AG09319 (cell line): ENCODE data around the gene PPP1R12B.
"Not testable (repeated sequence)": the region's sequence is repeated elsewhere in the genome, so short reads cannot be mapped to it uniquely, and the experiment has no call there.

ENCODE experiments used
- DNase-seq: peaks from one replicate; pipeline ENCODE4 v3.0.0-alpha.2; 2010; ENCODE audit warnings: low read depth; ENCODE audit errors: extremely low read depth
- TF ChIP-seq, protein P1 (sequence below): IDR thresholded peaks from 2 replicates; pipeline ENCODE4 v1.5.1; 2011; ENCODE audit warnings: low read depth, mild to moderate bottlenecking, inconsistent platforms, low read length, moderate library complexity

The PPP1R12B gene

DNA sequence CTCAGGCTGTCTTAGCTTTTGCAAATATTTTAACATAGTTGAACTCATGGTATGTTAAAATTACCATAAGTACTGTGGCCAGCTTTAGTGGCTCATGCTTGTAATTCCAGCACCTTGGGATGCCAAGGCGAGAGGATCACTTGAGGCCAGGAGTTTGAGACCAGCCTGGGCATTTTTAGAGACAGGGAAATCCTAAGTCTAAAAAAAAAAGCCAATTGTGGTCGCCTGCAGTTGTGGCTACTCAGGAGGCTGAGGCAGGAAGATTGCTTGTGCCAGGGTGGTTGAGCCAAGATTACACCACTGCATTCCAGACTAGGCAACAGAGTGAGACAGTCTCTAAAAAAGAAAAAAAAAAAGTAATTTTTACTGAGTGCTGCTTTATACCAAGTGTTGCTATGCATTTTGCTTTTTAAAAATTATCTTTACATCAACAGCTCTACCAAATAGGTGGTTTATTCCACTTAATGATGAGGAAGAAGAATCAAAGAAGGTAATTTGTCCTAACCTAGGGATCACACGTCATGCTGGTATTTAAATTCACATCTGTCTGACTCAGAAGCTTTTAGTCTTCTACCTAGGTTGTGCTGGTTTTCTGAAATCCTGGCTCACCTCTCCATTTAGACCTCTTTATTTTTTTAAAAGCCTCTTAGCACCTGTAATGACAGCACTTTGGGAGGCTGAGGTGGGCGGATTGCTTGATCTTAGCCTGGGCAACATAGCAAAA, 16.8 kb downstream of the PPP1R12B start:
- TF ChIP-seq, protein P1, sequence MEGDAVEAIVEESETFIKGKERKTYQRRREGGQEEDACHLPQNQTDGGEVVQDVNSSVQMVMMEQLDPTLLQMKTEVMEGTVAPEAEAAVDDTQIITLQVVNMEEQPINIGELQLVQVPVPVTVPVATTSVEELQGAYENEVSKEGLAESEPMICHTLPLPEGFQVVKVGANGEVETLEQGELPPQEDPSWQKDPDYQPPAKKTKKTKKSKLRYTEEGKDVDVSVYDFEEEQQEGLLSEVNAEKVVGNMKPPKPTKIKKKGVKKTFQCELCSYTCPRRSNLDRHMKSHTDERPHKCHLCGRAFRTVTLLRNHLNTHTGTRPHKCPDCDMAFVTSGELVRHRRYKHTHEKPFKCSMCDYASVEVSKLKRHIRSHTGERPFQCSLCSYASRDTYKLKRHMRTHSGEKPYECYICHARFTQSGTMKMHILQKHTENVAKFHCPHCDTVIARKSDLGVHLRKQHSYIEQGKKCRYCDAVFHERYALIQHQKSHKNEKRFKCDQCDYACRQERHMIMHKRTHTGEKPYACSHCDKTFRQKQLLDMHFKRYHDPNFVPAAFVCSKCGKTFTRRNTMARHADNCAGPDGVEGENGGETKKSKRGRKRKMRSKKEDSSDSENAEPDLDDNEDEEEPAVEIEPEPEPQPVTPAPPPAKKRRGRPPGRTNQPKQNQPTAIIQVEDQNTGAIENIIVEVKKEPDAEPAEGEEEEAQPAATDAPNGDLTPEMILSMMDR = no peak
- no peak for DNase-seq

DNA sequence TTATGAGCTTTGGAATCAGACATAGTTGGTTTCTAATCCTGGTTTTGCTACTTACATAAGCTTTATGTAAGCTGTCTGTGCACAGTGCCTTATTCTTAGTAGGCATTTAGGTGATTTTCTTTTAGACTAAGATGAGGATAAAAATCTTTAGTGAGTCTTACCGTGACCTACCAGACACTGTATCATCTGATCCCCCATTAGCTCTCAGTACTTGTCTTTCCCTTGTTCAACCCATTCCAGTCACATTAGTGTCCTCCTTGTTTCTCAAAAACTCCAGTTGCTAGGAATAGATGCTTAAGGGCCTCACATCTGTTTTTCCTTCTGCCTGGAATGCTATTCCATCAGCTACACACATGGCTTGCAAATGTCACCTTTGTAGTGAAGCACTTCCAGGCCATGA, 18.8 kb downstream of the PPP1R12B start:
- peak; percentile 40 for DNase-seq
- TF ChIP-seq, protein P1 = no peak

DNA sequence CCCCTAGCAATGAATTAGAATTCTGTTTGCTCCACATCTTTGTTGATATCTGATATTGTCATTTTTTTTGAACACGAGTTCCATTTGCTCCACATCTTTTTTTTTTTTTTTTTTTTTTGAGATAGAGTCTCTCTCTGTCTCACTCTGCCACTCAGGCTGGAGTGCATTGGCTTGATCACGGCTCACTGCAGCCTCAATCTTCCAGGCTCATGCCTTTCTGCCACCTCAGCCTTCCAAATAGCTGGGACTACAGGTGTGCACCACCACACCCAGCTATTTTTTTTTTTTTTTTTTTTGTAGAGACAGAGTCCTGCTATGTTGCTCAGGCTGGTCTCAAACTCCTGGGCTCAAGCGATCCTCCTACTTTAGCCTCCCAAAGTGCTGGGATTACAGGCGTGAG, 22.4 kb downstream of the PPP1R12B start:
- DNase-seq = not testable (repeated sequence)

DNA sequence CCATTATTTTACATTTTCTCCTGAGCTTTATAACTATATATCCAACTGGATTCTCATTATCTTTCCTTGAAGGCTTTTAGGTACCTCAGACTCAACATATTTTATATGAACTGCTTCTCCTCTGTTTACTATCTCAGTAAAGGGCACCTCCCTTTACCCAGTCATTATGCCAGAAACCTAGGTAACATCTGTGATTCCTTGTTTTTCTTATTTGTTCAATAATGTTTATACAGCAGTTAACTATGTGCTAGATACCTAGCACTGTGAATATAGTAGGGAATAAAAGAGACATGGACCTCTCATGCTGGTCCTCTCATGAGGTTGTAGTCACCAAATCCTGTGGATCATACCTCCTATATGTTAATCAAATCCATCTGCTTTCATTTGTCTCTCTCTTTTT, 25.6 kb downstream of the PPP1R12B start:
- DNase-seq = no peak
- TF ChIP-seq, protein P1 = no peak

DNA sequence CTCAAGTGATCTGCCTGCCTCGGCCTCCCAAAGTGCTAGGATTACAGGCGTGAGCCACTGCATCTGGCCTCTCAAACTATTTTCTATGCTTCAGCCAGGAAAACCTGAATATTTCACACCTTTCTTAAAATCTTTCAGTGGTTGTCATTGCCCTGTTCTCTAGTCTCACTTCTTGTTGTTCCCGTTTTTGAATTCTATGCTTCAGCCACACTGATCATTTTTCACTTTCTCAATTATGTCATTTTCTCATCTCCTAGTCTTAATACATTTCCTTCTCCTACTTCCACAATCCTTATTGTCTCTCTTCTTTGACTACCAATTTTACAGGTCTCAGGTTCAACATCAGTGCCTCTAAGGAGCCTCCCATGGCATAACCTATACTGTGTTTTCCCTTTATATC, 26.7 kb downstream of the PPP1R12B start:
- not testable (repeated sequence) for DNase-seq

DNA sequence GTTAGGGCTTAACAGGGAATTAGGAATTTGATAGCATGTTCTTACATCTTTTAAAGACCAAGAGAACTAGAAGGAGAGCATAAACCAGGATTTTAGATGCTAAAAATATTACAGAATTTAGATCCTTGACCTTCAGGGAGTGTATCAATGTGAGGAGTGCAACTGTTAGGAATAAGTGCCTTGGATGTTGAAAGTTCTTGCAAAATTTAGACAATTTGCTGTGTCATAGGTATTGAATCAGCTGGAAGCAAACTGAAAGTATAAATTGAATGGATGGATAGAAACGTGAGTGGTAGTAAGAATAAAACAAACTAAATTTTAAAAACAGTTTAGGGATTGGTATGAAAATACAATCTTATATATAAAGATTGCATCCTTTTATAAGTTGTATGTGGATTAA, 27.7 kb downstream of the PPP1R12B start:
- DNase-seq = no peak
- TF ChIP-seq, protein P1 = no peak

DNA sequence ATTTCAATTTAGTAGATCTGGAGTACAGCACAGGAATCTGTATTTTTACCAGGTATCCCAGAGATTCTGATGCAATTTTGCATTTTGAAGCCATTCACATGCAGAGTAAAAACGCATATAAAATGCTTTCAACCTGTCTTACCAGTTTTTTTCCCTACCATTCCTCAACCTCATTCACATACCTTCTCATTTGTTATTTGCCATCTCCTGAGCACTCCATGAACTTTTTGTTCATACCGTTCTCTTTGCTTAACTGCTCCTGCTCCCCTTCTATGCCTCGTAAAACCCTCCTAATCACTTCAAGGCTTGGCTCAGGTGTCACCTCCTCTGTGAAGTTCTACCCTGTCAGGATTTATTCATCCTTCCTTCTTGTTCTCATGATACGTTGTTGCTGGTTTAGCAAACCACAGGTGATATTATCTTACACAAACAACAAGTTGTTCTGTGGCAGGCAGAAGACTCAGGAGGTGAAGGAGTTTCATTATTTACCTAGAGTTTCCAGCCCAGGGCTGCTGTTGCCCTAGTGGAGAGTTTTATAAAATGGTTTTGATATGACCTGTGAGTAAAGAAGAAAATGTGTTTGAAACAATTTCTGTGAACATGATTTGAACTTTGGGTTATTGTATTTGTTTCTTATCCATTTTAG, 31.5 kb downstream of the PPP1R12B start:
- DNase-seq = not testable (repeated sequence)

DNA sequence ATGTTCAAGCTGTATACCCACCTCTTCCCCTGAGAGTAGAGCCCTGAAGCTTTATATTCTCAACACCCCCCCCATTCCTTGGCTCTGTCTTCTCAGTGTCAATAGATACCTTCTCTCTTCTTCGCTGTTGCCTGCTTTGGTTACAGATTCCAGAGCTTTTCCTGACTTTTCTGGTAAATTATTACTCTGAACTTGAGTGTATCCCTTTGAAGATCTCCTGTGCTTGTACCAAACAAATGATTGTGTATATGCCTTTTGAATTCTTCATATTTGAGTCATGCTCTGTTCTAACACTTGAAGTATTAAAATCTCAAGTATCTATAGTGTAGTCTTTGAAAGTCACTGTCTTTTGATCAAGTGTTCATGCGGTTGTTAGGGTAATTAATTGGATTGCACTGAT, 32.0 kb downstream of the PPP1R12B start:
- DNase-seq = not testable (repeated sequence)

DNA sequence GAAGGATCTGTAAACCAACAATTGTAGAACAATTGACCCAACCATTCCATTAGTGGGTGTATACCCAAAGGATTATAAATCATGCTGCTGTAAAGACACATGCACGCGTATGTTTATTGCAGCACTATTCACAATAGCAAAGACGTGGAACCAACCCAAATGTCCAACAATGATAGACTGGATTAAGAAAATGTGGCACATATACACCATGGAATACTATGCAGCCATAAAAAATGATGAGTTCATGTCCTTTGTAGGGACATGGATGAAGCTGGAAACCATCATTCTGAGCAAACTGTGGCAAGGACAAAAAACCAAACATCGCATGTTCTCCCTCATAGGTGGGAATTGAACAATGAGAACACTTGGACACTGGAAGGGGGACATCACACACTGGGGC, 33.4 kb downstream of the PPP1R12B start:
- not testable (repeated sequence) for DNase-seq

DNA sequence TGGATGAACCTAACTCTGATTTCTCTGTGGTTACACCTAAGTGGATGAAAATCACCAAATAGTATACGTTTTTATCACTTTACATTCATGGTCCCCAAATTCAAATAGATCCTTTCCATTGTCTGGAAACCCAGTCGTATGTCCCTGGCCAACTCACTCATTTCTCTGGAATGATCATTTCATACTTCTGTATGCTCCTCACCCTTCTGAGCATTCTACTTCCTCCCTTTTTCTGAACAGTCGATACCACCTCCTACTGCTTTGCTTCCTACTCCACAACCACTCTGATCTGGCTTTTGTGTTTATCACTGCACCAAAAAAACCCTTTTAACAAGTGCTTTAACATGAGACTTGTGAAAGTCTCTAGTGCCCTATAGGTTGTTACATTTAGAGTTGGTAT, 47.3 kb downstream of the PPP1R12B start:
- DNase-seq = not testable (repeated sequence)

DNA sequence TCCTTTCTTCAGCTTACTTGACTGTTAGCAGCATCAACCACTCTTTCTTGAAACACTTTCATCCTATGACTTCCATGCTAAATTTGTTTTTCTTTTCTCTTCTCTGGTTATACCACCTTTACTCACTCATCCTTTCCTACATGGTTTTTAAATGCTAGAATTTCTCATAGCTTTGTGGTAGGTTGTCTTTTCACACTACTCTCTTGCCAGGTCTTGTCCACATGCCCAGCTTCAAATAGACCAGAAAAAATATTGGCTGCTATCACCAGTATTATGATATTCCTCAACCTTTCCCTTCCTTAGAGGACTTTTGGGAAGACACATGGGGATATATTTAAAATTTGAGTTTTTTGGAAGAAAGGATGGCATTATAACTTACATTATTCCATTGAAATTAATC, 48.8 kb downstream of the PPP1R12B start:
- TF ChIP-seq, protein P1 = no peak
- no peak for DNase-seq

DNA sequence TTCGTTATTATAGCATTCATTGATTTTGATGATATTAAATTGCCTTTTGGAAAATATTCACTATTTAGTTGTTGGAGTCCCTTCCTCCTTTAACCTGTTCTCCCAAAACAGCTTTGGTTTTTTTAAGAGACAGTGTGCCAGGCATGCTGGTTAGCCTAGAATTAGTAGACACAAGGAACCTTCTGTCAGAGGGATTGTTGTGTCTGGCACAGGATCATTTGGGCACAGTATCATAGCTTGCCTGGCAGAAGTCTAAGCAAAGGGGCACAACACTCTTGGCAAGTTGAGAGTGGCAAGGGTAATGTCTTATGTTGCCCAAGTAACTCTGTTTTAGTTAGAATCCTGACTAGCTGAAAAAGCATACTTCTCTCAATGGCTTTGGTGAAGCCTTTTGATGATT, 49.9 kb downstream of the PPP1R12B start:
- DNase-seq = not testable (repeated sequence)

DNA sequence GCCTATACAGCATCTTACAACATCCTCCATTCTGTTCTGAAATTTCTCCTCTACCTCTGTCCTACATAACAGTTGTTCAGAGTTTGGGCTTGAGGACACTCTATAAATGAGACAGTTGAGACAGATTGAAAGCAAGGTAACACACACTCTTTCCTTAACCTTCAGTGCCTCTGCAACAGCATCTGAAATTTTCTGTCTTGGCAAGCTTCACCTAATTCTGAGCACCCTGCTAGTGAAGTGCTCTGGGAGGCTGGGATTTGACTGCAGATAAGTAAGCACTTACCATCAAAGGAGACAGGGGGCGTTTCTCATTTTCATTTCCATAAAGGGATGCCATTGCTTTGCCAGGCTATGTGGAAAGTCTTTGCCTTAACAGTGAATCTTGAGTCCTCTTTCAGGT, 53.3 kb downstream of the PPP1R12B start:
- not testable (repeated sequence) for DNase-seq

DNA sequence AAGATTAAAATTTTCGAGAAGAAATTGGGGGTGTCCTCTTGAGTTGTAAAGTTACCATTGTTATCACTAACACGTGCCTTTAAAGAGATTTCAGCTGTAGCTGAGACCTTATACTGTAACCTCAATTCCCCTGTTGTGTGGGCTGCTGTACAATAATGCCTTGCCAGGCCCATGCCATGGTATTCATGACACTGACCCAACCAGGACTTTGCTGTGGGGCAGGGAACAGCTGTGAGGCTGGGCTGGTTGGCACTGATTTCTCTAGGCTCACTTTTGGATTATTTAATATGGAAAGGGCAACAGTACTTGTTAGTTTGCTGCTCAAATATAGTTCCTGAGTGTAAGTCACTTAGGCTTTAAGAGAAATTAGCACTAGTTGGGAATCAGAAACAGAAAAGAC, 54.9 kb downstream of the PPP1R12B start:
- not testable (repeated sequence) for DNase-seq
